GM23338 (cell line): ENCODE data around the gene F7. TPM values are rescaled to one million over a fixed set of nuclear protein-coding genes. Genes with fewer than 3 reads are reported as not detected.

Experiments used
- ATAC-seq: fragments of 200-7000 bp; cut with Tn5 transposase; 3 replicates; pipeline ENCODE4 v1.9.1; 2020
- DNase-seq: peaks from one replicate; pipeline ENCODE4 v3.0.0-alpha.2; 2015; ENCODE audit warnings: low spot score
- H2AFZ ChIP-seq: fragments of 200-600 bp; sonication (generic); 2 replicates; pipeline ENCODE4 v1.8.0; 2016; ENCODE audit warnings: antibody characterized with exemption, mild to moderate bottlenecking, moderate library complexity
- H3F3A ChIP-seq: fragments of 200-600 bp; sonication (generic); replicated peaks from 2 replicates; pipeline ENCODE4 v1.8.0; 2017; ENCODE audit warnings: antibody characterized with exemption, mixed run types, low read depth
- H3K27ac ChIP-seq: fragments of 200-600 bp; sonication (generic); 2 replicates; pipeline ENCODE4 v1.6.1; 2016; ENCODE audit warnings: low read depth
- H3K27me3 ChIP-seq: fragments of 200-600 bp; sonication (generic); 2 replicates; pipeline ENCODE4 v1.8.0; 2016; ENCODE audit warnings: mild to moderate bottlenecking, mixed run types, moderate library complexity; ENCODE audit not compliant: insufficient read depth
- H3K36me3 ChIP-seq: fragments of 200-600 bp; sonication (generic); 2 replicates; pipeline ENCODE4 v1.8.0; 2016; ENCODE audit warnings: mild to moderate bottlenecking; ENCODE audit not compliant: insufficient read depth
- H3K4me1 ChIP-seq: fragments of 200-600 bp; sonication (generic); 2 replicates; pipeline ENCODE4 v1.8.0; 2016; ENCODE audit warnings: mild to moderate bottlenecking, moderate library complexity; ENCODE audit not compliant: insufficient read depth
- H3K4me2 ChIP-seq: fragments of 200-600 bp; sonication (generic); 2 replicates; pipeline ENCODE4 v1.7.1; 2017; ENCODE audit warnings: mixed run types
- H3K4me3 ChIP-seq: fragments of 200-600 bp; sonication (generic); 2 replicates; pipeline ENCODE4 v1.6.1; 2016; ENCODE audit warnings: mixed run types
- H3K79me2 ChIP-seq: fragments of 200-600 bp; sonication (generic); replicated peaks from 2 replicates; pipeline ENCODE4 v1.8.0; 2017; ENCODE audit warnings: mild to moderate bottlenecking; ENCODE audit not compliant: insufficient read depth
- H3K9me2 ChIP-seq: fragments of 200-600 bp; sonication (generic); 2 replicates; pipeline ENCODE4 v1.8.0; 2017; ENCODE audit not compliant: insufficient read depth
- H4K20me1 ChIP-seq: fragments of 200-600 bp; sonication (generic); replicated peaks from 2 replicates; pipeline ENCODE4 v1.8.0; 2017; ENCODE audit warnings: mild to moderate bottlenecking; ENCODE audit not compliant: insufficient read depth
- H3K27ac Mint-ChIP-seq: 2 replicates; pipeline ENCODE4 v1.8.0; 2020; ENCODE audit warnings: inconsistent platforms, mild to moderate bottlenecking, moderate library complexity, mixed read lengths
- H3K27me3 Mint-ChIP-seq: 3 replicates; pipeline ENCODE4 v1.8.0; 2022; ENCODE audit warnings: low read depth, mild to moderate bottlenecking, moderate library complexity, mixed read lengths, inconsistent platforms; ENCODE audit not compliant: insufficient read depth, poor library complexity
- H3K36me3 Mint-ChIP-seq: 3 replicates; pipeline ENCODE4 v1.8.0; 2021; ENCODE audit warnings: low read depth, mild to moderate bottlenecking, inconsistent platforms, moderate library complexity, mixed read lengths
- H3K4me1 Mint-ChIP-seq: 3 replicates; pipeline ENCODE4 v1.8.0; 2020; ENCODE audit warnings: mild to moderate bottlenecking, inconsistent platforms, mixed read lengths
- H3K4me3 Mint-ChIP-seq: 3 replicates; pipeline ENCODE4 v1.8.0; 2021; ENCODE audit warnings: moderate library complexity, mild to moderate bottlenecking, inconsistent platforms, mixed read lengths
- H3K9me3 Mint-ChIP-seq: 3 replicates; pipeline ENCODE4 v1.8.0; 2020; ENCODE audit warnings: moderate library complexity, mild to moderate bottlenecking, inconsistent platforms, mixed read lengths
- CREB1 ChIP-seq: fragments of 250-450 bp; sonication (Bioruptor Pico); IDR thresholded peaks from 2 replicates; pipeline ENCODE4 v1.5.0; 2020; ENCODE audit warnings: low read depth, mild to moderate bottlenecking, moderate library complexity
- EZH2 ChIP-seq: fragments of 200-600 bp; sonication (generic); IDR thresholded peaks from one replicate; pipeline ENCODE4 v1.8.0; 2017; ENCODE audit warnings: antibody characterized with exemption, mild to moderate bottlenecking, low read depth; ENCODE audit not compliant: unreplicated experiment
- EZH2phosphoT487 ChIP-seq: fragments of 200-600 bp; sonication (generic); IDR thresholded peaks from one replicate; pipeline ENCODE4 v1.8.1; 2018; ENCODE audit warnings: antibody characterized with exemption; ENCODE audit not compliant: unreplicated experiment
- JUNB ChIP-seq: IDR thresholded peaks from one replicate; pipeline ENCODE4 v1.6.1; 2016; ENCODE audit warnings: antibody characterized with exemption; ENCODE audit not compliant: unreplicated experiment
- NANOG ChIP-seq: IDR thresholded peaks from 2 replicates; pipeline ENCODE4 v1.6.1; 2016; ENCODE audit warnings: antibody characterized with exemption, borderline replicate concordance
- POLR2AphosphoS5 ChIP-seq: IDR thresholded peaks from 2 replicates; pipeline ENCODE4 v1.6.1; 2016; ENCODE audit warnings: antibody characterized with exemption, low read depth
- STAT1 ChIP-seq: IDR thresholded peaks from one replicate; pipeline ENCODE4 v1.6.1; 2016; ENCODE audit warnings: antibody characterized with exemption; ENCODE audit not compliant: unreplicated experiment
- ZNF114 ChIP-seq: fragments of 250-450 bp; sonication (Bioruptor Pico); IDR thresholded peaks from 2 replicates; pipeline ENCODE4 v1.5.0; 2020; ENCODE audit warnings: mild to moderate bottlenecking, moderate library complexity
- ZNF331 ChIP-seq: fragments of 250-450 bp; sonication (Bioruptor Pico); IDR thresholded peaks from 2 replicates; pipeline ENCODE4 v1.5.0; 2020; ENCODE audit warnings: low read depth, mild to moderate bottlenecking, moderate library complexity
- polyA plus RNA-seq: library from polyadenylated mRNA; unstranded; fragments of >200 nt; fragmentation: Nextera tagmentation; extraction: Ambion mirVana; gene quantifications from 2 replicates; pipeline ENCODE4 v1.2.1, GENCODE V29; 2016
- total RNA-seq: library from RNA; depleted of rRNA; stranded (reverse); fragments of >200 nt; shearing (Covaris generic); gene quantifications from 2 replicates; pipeline ENCODE4 v1.2.3, GENCODE V29; 2014
- TF ChIP-seq, protein P1 (sequence below), 2 experiments: fragments of 200-600 bp in 1 of 2; sonication (generic) in 1 of 2; conservative IDR thresholded peaks; 2 replicates each; pipeline versions ENCODE4 v1.5.1 to v1.6.1; 2016 to 2017; ENCODE audit warnings: antibody characterized with exemption in 2 of 2, low read depth in 2 of 2, mild to moderate bottlenecking in 2 of 2, moderate library complexity in 1 of 2
- TF ChIP-seq, protein P2 (sequence below): fragments of 250-450 bp; sonication (Bioruptor Pico); IDR thresholded peaks from 2 replicates; pipeline ENCODE4 v1.5.0; 2020; ENCODE audit warnings: mild to moderate bottlenecking, moderate library complexity
- TF ChIP-seq, protein P3 (sequence below): IDR thresholded peaks from one replicate; pipeline ENCODE4 v1.6.1; 2018; ENCODE audit warnings: antibody characterized with exemption; ENCODE audit not compliant: unreplicated experiment
- TF ChIP-seq, protein P4 (sequence below): IDR thresholded peaks from 2 replicates; pipeline ENCODE4 v1.6.1; 2016; ENCODE audit warnings: antibody characterized with exemption

F7 gene
- total and polyA plus RNA-seq, 2 experiments from 2014 or later: 0.16 to 0.24 TPM

DNA sequence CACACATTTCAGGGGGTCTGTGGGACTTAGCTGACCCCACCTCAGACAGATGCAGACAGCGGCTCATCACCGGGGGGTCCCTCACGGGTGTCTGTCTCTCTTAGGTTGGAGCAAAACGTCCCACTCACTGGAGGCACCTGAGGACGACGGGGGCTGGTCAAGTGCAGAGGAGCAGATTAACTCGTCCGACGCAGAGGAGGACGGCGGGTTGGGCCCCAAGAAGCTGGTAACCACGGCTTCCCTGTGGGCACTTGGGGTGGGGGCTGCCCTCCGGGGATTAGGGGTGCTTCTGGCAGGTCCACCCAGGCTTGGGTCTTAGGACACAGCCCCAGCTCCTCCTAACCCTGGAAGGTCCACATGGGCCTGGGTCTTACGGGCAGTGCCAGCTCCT is 11.2 kb upstream of the F7 start:
- Mint-ChIP-seq H3K27me3 (peaks cover 12% of the 10 kb centered on the region), H3K9me3 (no peaks in the 10 kb centered on the region), H3K27ac (no peak overlapping the region), H3K4me1 (peaks cover 25% of the 10 kb centered on the region), H3K4me3 (no peak overlapping the region), H3K36me3 (no peaks in the 10 kb centered on the region)
- H3K9me2 ChIP-seq: no peaks in the 10 kb centered on the region
- H3K27me3 ChIP-seq: no peaks in the 10 kb centered on the region
- no peaks in the 10 kb centered on the region for H3K36me3 ChIP-seq
- no peak overlapping the region for H3K4me2 ChIP-seq
- H3K4me3 ChIP-seq: no peak overlapping the region
- 0 out of 2 replicates have a peak, but pooled peaks cover 4% of the 10 kb centered on the region for H3F3A ChIP-seq
- no peaks in the 10 kb centered on the region for H3K79me2 ChIP-seq
- no peak for TF ChIP-seq EZH2phosphoT487
- TF ChIP-seq, protein P1, sequence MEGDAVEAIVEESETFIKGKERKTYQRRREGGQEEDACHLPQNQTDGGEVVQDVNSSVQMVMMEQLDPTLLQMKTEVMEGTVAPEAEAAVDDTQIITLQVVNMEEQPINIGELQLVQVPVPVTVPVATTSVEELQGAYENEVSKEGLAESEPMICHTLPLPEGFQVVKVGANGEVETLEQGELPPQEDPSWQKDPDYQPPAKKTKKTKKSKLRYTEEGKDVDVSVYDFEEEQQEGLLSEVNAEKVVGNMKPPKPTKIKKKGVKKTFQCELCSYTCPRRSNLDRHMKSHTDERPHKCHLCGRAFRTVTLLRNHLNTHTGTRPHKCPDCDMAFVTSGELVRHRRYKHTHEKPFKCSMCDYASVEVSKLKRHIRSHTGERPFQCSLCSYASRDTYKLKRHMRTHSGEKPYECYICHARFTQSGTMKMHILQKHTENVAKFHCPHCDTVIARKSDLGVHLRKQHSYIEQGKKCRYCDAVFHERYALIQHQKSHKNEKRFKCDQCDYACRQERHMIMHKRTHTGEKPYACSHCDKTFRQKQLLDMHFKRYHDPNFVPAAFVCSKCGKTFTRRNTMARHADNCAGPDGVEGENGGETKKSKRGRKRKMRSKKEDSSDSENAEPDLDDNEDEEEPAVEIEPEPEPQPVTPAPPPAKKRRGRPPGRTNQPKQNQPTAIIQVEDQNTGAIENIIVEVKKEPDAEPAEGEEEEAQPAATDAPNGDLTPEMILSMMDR (conservative IDR thresholded peaks at IDR 0.05; ENCODE audit: low read depth in 2 of 2): no peak
- no peak for TF ChIP-seq POLR2AphosphoS5
- TF ChIP-seq NANOG: no peak
- no peak for TF ChIP-seq STAT1
- TF ChIP-seq, protein P2, sequence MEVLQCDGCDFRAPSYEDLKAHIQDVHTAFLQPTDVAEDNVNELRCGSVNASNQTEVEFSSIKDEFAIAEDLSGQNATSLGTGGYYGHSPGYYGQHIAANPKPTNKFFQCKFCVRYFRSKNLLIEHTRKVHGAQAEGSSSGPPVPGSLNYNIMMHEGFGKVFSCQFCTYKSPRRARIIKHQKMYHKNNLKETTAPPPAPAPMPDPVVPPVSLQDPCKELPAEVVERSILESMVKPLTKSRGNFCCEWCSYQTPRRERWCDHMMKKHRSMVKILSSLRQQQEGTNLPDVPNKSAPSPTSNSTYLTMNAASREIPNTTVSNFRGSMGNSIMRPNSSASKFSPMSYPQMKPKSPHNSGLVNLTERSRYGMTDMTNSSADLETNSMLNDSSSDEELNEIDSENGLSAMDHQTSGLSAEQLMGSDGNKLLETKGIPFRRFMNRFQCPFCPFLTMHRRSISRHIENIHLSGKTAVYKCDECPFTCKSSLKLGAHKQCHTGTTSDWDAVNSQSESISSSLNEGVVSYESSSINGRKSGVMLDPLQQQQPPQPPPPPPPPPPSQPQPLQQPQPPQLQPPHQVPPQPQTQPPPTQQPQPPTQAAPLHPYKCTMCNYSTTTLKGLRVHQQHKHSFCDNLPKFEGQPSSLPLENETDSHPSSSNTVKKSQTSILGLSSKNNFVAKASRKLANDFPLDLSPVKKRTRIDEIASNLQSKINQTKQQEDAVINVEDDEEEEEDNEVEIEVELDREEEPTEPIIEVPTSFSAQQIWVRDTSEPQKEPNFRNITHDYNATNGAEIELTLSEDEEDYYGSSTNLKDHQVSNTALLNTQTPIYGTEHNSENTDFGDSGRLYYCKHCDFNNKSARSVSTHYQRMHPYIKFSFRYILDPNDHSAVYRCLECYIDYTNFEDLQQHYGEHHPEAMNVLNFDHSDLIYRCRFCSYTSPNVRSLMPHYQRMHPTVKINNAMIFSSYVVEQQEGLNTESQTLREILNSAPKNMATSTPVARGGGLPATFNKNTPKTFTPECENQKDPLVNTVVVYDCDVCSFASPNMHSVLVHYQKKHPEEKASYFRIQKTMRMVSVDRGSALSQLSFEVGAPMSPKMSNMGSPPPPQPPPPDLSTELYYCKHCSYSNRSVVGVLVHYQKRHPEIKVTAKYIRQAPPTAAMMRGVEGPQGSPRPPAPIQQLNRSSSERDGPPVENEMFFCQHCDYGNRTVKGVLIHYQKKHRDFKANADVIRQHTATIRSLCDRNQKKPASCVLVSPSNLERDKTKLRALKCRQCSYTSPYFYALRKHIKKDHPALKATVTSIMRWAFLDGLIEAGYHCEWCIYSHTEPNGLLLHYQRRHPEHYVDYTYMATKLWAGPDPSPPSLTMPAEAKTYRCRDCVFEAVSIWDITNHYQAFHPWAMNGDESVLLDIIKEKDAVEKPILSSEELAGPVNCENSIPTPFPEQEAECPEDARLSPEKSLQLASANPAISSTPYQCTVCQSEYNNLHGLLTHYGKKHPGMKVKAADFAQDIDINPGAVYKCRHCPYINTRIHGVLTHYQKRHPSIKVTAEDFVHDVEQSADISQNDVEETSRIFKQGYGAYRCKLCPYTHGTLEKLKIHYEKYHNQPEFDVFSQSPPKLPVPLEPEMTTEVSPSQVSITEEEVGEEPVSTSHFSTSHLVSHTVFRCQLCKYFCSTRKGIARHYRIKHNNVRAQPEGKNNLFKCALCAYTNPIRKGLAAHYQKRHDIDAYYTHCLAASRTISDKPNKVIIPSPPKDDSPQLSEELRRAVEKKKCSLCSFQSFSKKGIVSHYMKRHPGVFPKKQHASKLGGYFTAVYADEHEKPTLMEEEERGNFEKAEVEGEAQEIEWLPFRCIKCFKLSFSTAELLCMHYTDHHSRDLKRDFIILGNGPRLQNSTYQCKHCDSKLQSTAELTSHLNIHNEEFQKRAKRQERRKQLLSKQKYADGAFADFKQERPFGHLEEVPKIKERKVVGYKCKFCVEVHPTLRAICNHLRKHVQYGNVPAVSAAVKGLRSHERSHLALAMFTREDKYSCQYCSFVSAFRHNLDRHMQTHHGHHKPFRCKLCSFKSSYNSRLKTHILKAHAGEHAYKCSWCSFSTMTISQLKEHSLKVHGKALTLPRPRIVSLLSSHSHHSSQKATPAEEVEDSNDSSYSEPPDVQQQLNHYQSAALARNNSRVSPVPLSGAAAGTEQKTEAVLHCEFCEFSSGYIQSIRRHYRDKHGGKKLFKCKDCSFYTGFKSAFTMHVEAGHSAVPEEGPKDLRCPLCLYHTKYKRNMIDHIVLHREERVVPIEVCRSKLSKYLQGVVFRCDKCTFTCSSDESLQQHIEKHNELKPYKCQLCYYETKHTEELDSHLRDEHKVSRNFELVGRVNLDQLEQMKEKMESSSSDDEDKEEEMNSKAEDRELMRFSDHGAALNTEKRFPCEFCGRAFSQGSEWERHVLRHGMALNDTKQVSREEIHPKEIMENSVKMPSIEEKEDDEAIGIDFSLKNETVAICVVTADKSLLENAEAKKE (CRISPR knock-in tag): no peak
- TF ChIP-seq ZNF114 (CRISPR knock-in tag): no peak
- TF ChIP-seq, protein P3, sequence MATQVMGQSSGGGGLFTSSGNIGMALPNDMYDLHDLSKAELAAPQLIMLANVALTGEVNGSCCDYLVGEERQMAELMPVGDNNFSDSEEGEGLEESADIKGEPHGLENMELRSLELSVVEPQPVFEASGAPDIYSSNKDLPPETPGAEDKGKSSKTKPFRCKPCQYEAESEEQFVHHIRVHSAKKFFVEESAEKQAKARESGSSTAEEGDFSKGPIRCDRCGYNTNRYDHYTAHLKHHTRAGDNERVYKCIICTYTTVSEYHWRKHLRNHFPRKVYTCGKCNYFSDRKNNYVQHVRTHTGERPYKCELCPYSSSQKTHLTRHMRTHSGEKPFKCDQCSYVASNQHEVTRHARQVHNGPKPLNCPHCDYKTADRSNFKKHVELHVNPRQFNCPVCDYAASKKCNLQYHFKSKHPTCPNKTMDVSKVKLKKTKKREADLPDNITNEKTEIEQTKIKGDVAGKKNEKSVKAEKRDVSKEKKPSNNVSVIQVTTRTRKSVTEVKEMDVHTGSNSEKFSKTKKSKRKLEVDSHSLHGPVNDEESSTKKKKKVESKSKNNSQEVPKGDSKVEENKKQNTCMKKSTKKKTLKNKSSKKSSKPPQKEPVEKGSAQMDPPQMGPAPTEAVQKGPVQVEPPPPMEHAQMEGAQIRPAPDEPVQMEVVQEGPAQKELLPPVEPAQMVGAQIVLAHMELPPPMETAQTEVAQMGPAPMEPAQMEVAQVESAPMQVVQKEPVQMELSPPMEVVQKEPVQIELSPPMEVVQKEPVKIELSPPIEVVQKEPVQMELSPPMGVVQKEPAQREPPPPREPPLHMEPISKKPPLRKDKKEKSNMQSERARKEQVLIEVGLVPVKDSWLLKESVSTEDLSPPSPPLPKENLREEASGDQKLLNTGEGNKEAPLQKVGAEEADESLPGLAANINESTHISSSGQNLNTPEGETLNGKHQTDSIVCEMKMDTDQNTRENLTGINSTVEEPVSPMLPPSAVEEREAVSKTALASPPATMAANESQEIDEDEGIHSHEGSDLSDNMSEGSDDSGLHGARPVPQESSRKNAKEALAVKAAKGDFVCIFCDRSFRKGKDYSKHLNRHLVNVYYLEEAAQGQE: no peak
- TF ChIP-seq, protein P4, sequence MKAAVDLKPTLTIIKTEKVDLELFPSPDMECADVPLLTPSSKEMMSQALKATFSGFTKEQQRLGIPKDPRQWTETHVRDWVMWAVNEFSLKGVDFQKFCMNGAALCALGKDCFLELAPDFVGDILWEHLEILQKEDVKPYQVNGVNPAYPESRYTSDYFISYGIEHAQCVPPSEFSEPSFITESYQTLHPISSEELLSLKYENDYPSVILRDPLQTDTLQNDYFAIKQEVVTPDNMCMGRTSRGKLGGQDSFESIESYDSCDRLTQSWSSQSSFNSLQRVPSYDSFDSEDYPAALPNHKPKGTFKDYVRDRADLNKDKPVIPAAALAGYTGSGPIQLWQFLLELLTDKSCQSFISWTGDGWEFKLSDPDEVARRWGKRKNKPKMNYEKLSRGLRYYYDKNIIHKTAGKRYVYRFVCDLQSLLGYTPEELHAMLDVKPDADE: no peak
- no peak for TF ChIP-seq CREB1 (CRISPR knock-in tag)
- no peak for TF ChIP-seq JUNB
- no peak for TF ChIP-seq ZNF331 (CRISPR knock-in tag)
- TF ChIP-seq EZH2: no peak
- DNase-seq: no peak
- no peak for ATAC-seq
- no peaks in the 10 kb centered on the region for H3K4me1 ChIP-seq
- no peaks in the 10 kb centered on the region for H4K20me1 ChIP-seq
- no peak overlapping the region for H3K27ac ChIP-seq
- no peak overlapping the region for H2AFZ ChIP-seq
